Measurements from ENCODE around the gene C6orf47. TPM values are rescaled to one million over a fixed set of nuclear protein-coding genes. Genes with fewer than 3 reads are reported as not detected.

C6orf47 gene, protein sequence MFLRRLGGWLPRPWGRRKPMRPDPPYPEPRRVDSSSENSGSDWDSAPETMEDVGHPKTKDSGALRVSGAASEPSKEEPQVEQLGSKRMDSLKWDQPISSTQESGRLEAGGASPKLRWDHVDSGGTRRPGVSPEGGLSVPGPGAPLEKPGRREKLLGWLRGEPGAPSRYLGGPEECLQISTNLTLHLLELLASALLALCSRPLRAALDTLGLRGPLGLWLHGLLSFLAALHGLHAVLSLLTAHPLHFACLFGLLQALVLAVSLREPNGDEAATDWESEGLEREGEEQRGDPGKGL
- 17.0 and 18.1 TPM in 2 replicates for total RNA-seq

DNA sequence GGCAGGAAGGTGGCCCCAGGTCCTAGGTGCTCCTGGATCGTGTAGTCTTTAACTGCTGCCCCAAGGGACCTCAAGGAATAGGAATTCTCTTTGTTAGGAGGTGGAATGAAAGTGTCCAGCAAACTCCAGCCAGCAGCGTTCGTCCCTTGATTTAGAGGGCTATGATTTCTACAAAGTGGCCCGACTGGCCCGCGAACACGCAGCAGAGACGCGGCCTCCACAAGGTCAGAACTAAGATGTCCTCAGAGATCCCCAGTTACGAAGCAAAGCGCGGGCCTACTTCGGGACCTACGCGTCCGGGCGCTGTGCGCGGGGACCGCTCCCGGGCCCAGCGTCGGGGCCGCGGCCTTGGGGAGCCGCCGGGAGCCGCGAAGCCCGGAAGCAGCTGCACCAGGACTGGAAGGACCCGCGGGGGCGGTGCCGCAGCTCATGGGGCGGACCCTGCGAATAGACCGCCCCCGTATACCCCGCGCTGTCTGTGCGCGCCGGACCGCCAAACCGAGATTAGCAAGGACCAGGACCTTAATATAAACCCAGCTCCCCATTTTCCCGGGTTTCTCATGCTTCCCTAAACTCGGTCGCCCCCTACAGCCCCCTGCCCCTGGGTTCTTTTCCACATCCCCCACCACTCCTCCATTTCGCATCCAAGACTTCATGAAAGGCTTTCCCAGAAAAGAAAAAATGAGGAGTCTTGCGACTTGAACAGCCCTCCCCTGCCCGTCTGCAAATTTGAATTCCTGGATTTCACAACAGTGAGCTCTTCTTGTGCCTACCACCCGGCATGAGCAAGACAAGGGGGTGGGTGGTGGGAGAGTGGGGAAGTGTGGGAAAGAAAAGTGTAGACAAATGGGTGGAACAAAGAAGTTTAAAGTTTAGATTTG lies at the start of gene C6orf47:
Gene C6orf47, minus strand, starts transcription at position 398 of the 881 bp plus-strand sequence. CDS start 831 bp downstream, outside the sequence.

DNA sequence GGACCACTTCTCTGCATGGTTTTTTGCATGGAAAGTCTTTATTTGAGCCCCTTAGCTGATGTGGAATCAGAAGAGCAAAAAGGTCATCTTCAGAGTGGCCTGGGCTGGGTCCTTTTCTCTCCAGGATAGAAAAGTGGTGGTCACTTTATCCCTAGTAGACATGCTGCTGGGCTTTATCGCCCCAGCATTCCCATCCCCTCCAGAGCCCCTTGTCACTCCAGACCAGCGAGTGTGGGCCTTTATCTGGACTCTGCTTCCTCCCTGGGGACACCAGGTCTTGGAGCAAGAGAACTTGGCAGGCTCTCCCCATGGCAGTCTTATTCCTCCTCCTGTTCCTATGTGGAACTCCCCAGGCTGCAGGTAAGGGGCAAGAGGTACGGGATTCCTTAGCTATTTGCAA lies 46.0 kb upstream of the C6orf47 start, which contains the start of gene LY6G6F:
Gene LY6G6F, plus strand, starts transcription at position 268 of the 400 bp plus-strand sequence. Its CDS starts 41 bp downstream, at position 309.

DNA sequence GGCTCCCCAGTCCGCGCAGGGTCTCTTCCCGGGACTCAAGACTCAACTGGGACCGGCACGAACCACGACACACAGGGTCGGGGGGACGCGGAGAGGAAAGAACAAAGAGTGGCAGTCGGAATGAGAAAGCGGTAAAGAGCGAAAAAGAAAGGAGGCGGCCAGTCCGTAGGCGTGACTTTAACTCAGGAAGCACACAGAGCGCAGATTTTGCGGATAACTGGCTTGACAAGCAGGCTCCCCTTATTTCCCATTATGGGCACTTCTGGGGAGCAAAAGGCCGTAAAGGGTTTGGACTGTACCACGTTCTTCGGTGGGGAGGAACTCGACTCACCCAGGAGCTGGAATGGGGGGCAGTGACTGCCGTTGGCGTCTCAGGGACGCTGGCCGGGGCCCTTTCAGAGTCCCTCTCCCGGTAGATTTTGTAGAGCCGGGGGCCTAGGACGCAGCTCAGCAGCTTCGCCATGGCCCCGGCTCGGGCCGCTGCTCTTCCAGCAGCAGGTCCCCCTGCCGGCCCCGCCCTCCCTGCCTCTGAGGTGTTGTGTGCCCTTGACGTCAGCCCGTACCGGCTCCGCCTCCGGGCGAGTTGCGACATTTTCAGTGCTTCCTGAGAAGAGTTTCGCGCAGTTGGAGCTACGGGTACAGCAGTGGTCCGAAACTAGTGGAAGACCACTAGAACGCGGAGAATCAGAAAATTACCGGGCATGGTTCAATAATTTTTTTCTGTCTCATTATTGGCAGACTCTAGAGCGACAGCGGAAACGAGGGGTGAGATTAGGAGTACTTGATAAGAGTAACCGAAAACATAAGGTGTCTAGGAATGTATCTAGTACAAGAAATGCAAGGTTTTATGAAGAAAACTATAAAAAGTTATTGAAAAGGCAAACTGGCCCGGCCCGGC lies 42.5 kb upstream of the C6orf47 start, which contains the start of gene ABHD16A:
Gene ABHD16A, minus strand, starts transcription at position 506 of the 898 bp plus-strand sequence. Its CDS starts 43 bp downstream, at position 463.

DNA sequence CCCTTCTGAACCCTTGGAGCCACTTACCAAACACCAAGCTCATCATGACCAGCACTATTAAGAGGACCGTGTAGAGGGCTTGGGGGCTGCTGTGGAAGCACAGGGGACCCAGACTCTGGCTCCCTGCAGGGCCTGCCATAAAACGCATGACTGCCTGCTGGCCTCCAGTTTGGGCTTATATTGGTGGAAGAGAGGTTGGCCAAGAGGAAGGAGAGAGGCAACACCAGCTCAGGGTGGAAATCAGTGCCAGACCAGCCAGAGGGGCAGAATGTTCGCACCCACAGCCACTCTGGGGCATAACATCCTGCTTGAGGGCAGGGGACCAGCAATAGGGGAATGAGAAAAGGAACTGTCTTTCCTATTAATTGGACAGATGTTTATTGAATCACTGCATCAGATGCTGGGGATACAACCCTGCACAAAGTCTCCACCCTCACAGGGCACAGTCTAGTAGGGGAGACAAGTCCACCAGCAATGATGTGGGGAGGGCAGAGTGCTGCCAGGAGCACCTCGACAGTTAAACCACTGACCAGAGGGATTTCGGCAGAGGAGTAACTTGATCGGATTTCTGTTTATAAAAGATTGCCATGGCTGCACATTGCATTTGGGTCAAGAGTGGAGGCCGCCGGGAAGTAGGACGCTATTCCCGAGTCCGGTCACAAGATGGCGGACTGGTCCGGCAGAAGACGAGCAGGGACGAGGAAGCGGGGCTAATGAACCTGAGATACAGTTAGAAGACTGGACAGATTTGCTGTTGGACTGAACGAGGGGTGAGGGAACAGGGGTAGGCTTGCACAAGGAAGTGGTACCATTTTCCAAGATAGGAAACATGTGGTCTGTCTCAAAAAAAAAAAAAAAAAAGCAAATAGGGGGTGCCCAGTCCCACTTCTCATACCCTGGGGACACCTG lies 19.9 kb upstream of the C6orf47 start, which contains the start of gene LY6G5C:
Gene LY6G5C, minus strand, starts transcription at position 842 of the 909 bp plus-strand sequence. Its CDS starts 694 bp downstream, at position 148.

DNA sequence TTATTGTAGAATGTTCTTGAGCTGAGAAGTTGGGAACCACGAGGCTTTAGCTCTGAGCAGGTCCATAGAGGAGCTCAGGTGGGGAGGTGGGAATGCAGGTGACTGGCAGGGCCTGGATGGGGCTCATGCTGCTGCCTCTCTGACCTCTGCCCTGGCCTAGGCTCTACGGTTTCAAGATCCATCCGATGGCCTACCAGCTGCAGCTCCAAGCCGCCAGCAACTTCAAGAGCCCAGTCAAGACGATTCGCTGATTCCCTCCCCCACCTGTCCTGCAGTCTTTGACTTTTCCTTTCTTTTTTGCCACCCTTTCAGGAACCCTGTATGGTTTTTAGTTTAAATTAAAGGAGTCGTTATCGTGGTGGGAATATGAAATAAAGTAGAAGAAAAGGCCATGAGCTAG lies 9.1 kb upstream of the C6orf47 start, which contains the start of gene LY6G5B:
Gene LY6G5B, plus strand, starts transcription at position 301 of the 400 bp plus-strand sequence. CDS start 975 bp downstream, outside the sequence.

DNA sequence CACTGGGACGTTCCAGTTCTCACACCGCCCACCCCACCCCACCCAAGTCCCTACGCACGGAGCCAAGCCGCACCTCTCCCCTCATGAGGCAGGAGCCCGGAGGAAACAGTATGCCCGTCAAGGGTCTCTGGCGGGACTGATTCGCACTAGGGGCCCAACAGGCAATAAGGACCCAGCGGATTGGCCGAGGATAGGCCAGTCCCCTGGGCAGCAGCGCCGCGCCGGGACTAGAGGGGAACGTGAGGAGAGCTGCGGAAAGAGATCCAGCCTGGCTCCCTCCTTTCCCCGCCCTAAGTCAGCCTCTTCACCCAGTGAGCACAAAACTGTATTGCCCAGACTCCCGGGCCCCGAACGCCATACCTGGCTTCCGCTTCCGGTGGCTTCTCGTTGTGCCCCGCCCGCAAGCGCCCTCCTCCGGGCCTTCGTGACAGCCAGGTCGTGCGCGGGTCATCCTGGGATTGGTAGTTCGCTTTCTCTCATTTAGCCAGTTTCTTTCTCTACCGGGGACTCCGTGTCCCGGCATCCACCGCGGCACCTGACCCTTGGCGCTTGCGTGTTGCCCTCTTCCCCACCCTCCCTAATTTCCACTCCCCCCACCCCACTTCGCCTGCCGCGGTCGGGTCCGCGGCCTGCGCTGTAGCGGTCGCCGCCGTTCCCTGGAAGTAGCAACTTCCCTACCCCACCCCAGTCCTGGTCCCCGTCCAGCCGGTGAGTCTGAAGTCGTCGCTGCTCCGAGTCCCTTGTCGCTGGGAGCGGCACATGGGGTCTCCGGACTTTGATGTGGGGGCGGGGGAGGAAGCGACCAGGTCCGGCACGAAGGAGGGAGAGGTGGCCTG lies 5.1 kb upstream of the C6orf47 start, which contains the start of gene CSNK2B:
Gene CSNK2B, plus strand, starts transcription at position 580 of the 836 bp plus-strand sequence. CDS start 752 bp downstream, outside the sequence.

DNA sequence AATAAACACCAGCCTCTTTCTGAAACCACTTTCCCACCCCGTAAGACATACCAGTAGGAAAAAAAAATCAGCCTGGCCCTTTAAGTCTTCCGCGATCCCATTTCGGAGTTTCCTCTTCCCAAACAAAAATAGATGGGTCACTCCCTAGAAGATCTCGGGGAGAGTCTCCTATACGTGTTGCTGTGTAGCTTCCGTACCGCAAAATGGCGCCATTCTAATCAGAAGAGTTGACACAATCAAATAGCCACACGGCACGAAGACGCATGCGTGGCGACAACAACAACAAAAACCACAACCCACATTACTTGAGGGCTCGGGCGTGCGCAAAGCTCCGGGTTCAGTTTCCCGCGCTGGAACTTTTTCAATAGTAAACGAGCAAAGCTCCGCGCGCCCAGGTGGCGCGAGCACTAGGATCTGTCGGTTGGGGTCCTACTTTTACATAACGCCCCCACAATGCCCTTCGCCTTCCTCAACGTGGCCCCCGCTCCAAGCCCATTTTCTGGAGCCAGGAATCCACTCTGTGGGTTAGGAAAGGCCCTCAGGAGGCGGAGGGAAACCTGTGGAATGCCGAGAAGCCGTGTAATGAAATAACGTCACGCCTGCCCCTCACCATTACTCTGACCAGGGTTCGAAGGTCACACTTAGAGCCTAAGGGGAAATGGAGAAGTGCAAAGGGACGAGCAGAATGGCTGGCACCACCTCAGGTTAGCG lies 4.4 kb upstream of the C6orf47 start, which contains the start of gene GPANK1:
Gene GPANK1, minus strand, starts transcription at position 208 of the 711 bp plus-strand sequence. CDS start 519 bp downstream, outside the sequence.

DNA sequence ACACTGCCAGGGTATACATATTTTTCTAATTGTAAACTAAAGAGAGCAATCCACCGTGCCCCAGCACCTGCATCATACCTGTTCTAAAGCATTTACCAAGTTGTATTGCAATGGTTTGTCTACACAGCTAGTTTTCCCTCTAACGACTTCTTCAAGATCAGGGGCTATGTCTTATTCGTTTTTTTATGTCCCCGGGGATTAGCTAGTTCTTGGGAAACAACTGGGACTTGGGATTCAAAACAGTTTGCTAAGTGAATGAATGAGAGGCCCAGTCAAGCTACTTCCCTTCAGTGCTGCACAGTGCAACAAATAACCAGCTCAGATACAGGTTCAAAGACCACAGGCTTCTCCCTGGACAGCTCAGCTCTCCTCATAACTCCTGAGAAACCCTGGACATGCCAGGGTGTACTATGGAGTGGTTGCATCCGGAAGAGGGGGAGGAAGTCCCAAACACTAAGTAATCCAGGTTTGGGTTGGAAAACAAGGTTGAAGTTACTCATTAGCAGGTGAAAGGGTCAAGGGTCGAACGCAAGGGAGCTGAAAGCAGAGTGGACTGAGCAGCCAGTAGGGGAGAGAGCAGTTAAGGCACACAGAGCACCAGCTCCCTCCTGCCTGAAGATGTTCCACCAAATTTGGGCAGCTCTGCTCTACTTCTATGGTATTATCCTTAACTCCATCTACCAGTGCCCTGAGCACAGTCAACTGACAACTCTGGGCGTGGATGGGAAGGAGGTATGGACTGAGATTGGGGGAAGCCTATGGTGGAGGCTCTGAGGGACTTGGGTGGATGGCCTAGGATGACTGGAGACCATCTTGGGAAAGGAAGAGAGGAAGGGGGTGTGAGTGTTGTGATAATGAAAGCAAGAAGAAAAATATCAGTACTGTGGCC lies 5.0 kb downstream of the C6orf47 start, which contains the start of gene APOM:
Gene APOM, plus strand, starts transcription at position 546 of the 889 bp plus-strand sequence. Its CDS starts 73 bp downstream, at position 619.

DNA sequence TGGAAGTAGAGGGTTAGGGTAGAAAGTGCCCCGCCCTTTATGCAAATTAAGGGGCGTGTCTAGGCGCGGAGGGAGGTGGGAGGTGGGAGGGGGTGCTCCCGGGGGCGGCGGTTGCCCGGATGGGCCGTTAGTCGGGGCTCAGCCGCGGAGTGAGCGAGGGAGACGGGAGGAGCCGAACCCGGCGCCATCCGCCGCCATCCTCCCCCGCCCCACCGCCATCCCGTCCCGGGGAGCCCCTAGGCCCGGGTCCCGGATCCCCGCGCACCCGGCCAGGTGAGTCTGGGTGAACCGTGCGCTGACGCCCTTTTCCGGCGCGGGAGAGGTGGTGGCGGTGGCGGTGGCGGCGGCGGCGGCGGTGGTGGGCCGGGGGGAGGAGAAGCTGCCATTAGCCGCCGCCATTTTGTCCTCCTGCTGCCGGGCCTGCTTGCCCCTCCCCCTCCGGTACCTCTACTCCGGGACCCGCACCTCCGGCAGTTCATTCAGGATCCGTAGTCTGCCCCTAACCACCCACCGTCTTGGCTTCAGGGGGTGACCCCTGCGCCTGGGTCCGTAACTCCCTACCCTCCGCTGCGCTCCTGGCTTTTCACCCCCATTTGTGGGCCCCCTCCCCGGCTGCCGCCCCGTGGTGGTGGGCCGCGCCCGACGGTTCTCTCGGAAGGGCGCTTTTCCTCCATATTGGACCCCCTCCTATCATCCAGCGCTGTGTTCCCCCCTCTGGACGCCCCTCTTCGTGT lies 39.8 kb downstream of the C6orf47 start, which contains the start of gene PRRC2A:
Gene PRRC2A, plus strand, starts transcription at position 130 of the 734 bp plus-strand sequence. CDS start 2,075 bp downstream, outside the sequence.

DNA sequence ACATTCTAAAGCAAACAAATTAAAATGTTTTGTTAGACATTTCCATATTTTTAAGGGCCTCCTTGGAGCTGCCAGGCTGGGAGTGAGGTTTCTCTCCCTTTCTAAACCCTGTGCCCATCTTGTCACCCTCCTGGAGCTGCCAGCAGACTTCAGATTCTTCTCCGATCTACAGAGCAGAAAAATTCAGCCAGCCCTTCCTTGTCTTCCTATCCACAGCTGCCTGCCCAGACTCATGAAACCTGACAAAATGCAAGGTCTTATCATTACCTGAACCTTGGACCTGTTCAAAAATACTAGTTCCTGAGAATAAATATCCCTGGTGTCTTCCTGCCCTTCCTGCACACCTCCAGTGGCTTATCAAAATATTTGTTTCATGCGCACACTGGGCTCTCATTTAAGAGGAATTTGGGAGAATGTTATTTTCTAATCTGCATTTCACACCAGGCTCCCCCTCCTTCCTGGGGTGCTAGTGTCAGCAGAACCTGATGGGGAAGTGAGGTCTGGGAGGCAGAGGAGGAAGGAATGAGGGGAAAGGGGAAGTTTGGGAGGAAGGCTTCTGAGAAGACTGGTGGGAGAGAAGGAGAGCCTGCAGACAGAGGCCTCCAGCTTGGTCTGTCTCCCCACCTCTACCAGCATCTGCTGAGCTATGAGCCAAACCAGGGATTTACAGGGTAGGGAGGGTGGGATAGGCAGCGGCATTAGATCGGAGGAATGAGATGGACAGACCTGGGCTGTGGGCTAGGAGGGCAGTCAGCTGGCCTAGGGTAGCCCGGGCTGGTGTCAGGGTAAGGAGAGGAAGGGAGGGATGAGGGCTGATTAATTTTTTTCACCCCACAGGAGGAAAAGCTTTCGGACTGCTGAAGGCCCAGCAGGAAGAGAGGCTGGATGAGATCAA lies 45.6 kb downstream of the C6orf47 start, which contains the start of gene AIF1:
Gene AIF1, plus strand, starts transcription at position 551 of the 895 bp plus-strand sequence. Its CDS starts 96 bp downstream, at position 647.

Other genes starting within 250 kb of the C6orf47 start
- 5.2 and 9.3 TPM in 2 replicates for gene MICB, start 162.6 kb downstream of the C6orf47 start, total RNA-seq
- gene MCCD1, start 131.8 kb downstream of the C6orf47 start, total RNA-seq, result not detected in 2 replicates
- 291 and 399 TPM in 2 replicates for gene DDX39B, start 118.8 kb downstream of the C6orf47 start, total RNA-seq
- gene ATP6V1G2, start 114.2 kb downstream of the C6orf47 start, total RNA-seq, result 0.19 and 0.28 TPM in 2 replicates
- 16.3 and 17.6 TPM in 2 replicates for gene NFKBIL1, start 113.2 kb downstream of the C6orf47 start, total RNA-seq
- not detected in 2 replicates for gene LTA, start 88.5 kb downstream of the C6orf47 start, total RNA-seq
- gene TNF, start 85.2 kb downstream of the C6orf47 start, total RNA-seq, result 0.23 and 0.28 TPM in 2 replicates
- gene LTB, start 78.4 kb downstream of the C6orf47 start, total RNA-seq, result 0.85 and 1.5 TPM in 2 replicates
- gene LST1, start 74.5 kb downstream of the C6orf47 start, total RNA-seq, result not detected in 2 replicates
- not detected in 2 replicates for gene NCR3, start 67.8 kb downstream of the C6orf47 start, total RNA-seq
- gene AIF1, start 45.5 kb downstream of the C6orf47 start, total RNA-seq, result not detected in 2 replicates
- 63.4 and 119 TPM in 2 replicates for gene PRRC2A, start 40.1 kb downstream of the C6orf47 start, total RNA-seq
- 200 and 272 TPM in 2 replicates for gene BAG6, start 8.1 kb downstream of the C6orf47 start, total RNA-seq
- 2.3 and 3.9 TPM in 2 replicates for gene APOM, start 4.9 kb downstream of the C6orf47 start, total RNA-seq
- gene GPANK1, start 4.2 kb upstream of the C6orf47 start, total RNA-seq, result 14.5 and 14.7 TPM in 2 replicates
- 236 and 271 TPM in 2 replicates for gene CSNK2B, start 5.3 kb upstream of the C6orf47 start, total RNA-seq
- gene LY6G5B, start 9.2 kb upstream of the C6orf47 start, total RNA-seq, result 0.60 and 2.1 TPM in 2 replicates
- gene LY6G5C, start 20.3 kb upstream of the C6orf47 start, total RNA-seq, result 0.42 and 0.79 TPM in 2 replicates
- 26.8 and 31.6 TPM in 2 replicates for gene ABHD16A, start 42.5 kb upstream of the C6orf47 start, total RNA-seq
- gene LY6G6F, start 46.1 kb upstream of the C6orf47 start, total RNA-seq, result not detected in 2 replicates
- gene LY6G6D, start 54.6 kb upstream of the C6orf47 start, total RNA-seq, result not detected in 2 replicates
- gene LY6G6C, start 61.0 kb upstream of the C6orf47 start, total RNA-seq, result 1.5 and 3.7 TPM in 2 replicates
- gene MPIG6B, start 62.6 kb upstream of the C6orf47 start, total RNA-seq, result 0.49 TPM in 1 of 2 replicates, not detected in the other
- gene DDAH2, start 68.5 kb upstream of the C6orf47 start, total RNA-seq, result 28.1 and 43.2 TPM in 2 replicates
- gene CLIC1, start 75.8 kb upstream of the C6orf47 start, total RNA-seq, result 445 and 657 TPM in 2 replicates
- 10.5 and 12.6 TPM in 2 replicates for gene MSH5, start 79.2 kb upstream of the C6orf47 start, total RNA-seq
- gene SAPCD1, start 101.9 kb upstream of the C6orf47 start, total RNA-seq, result 0.63 and 2.0 TPM in 2 replicates
- 1.6 and 2.8 TPM in 2 replicates for gene VWA7, start 116.5 kb upstream of the C6orf47 start, total RNA-seq
- gene VARS1, start 135.0 kb upstream of the C6orf47 start, total RNA-seq, result 109 and 115 TPM in 2 replicates
- 73.8 and 83.4 TPM in 2 replicates for gene LSM2, start 146.2 kb upstream of the C6orf47 start, total RNA-seq
- 0.14 and 0.21 TPM in 2 replicates for gene HSPA1L, start 154.5 kb upstream of the C6orf47 start, total RNA-seq
- gene HSPA1A, start 154.8 kb upstream of the C6orf47 start, total RNA-seq, result 85.4 and 93.2 TPM in 2 replicates
- 172 and 180 TPM in 2 replicates for gene HSPA1B, start 167.0 kb upstream of the C6orf47 start, total RNA-seq
- gene NEU1, start 202.0 kb upstream of the C6orf47 start, total RNA-seq, result 34.1 and 39.3 TPM in 2 replicates
- gene SLC44A4, start 218.2 kb upstream of the C6orf47 start, total RNA-seq, result 4.2 and 7.5 TPM in 2 replicates
- gene EHMT2, start 236.9 kb upstream of the C6orf47 start, total RNA-seq, result 29.7 and 35.3 TPM in 2 replicates
- gene ZBTB12, start 241.3 kb upstream of the C6orf47 start, total RNA-seq, result 0.46 and 0.99 TPM in 2 replicates

Measured in airway epithelial cell (primary cell).